HL-60 (cell line): ENCODE results near the gene ZC3H7A.

Experiments
- DNase-seq, 2 experiments: peaks; one replicate each; pipeline ENCODE4 v3.0.0-alpha.2; 2010 to 2020; ENCODE audit warnings: low read depth in 1 of 2, low spot score in 1 of 2
- H3K27ac ChIP-seq: fragments of 250-450 bp; sonication (Bioruptor Pico); replicated peaks from 2 replicates; pipeline ENCODE4 v1.5.1; 2020; ENCODE audit warnings: mild to moderate bottlenecking, moderate library complexity
- H3K27me3 ChIP-seq: fragments of 250-450 bp; sonication (Bioruptor Pico); 2 replicates; pipeline ENCODE4 v1.5.1; 2021; ENCODE audit warnings: mild to moderate bottlenecking, moderate library complexity; ENCODE audit not compliant: insufficient read depth, poor library complexity, severe bottlenecking
- H3K4me3 ChIP-seq: replicated peaks from 2 replicates; pipeline ENCODE4 v1.5.1; 2011; ENCODE audit warnings: mild to moderate bottlenecking, control low read depth, low read length; ENCODE audit not compliant: insufficient read depth
- GABPA ChIP-seq: IDR thresholded peaks from 2 replicates; pipeline ENCODE4 v1.6.1; 2012; ENCODE audit warnings: low read depth
- POLR2AphosphoS5 ChIP-seq: IDR thresholded peaks from 2 replicates; pipeline ENCODE4 v1.6.1; 2012; ENCODE audit warnings: low read depth
- SPI1 ChIP-seq: IDR thresholded peaks from 2 replicates; pipeline ENCODE4 v1.6.1; 2012; ENCODE audit warnings: low read depth, mild to moderate bottlenecking, borderline replicate concordance
- TF ChIP-seq, protein P1 (sequence below): IDR thresholded peaks from 2 replicates; pipeline ENCODE4 v1.6.1; 2012; ENCODE audit warnings: low read depth; ENCODE audit not compliant: insufficient replicate concordance
- TF ChIP-seq, protein P2 (sequence below): IDR thresholded peaks from one replicate; pipeline ENCODE4 v1.5.1; 2011; ENCODE audit warnings: low read length, control low read depth, inconsistent platforms; ENCODE audit not compliant: insufficient read depth

ZC3H7A gene

DNA sequence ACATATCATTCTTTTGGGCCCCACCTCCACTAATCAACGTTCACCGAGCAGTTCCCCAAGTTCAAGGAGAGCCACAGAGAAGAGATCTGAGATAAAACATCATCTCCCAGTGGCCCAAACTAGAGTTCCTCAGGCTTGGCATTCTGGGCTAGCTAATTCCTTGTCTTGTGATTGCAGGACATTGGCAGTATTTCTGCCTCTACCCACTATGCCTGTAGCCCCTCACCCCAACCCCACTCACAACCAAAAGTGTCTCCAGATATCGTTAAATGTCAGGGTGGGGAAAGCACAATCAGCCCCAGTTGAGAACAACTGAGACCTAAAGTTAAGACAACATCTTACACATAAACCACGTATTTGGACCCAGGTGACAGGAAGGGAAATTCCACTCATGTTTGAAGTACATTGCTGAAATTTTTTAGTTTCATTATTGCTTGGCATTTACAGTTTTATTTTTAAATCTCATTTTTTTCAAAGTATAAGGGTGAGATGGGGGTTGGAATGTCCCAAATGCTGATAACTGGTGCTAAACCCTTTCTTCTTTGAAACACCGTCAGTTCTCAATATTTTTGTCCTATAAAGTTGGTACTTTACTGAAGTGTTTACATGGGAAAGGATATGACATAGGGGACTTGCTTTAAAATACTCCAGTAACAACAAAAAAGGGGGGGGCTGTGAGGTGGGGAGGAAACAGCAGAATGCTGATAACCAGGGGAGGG lies 13.6 kb downstream of the ZC3H7A start:
- no peak overlapping the region for H3K27ac ChIP-seq
- DNase-seq: no peak
- no peak overlapping the region for H3K4me3 ChIP-seq
- no peak for TF ChIP-seq POLR2AphosphoS5
- TF ChIP-seq, protein P1, sequence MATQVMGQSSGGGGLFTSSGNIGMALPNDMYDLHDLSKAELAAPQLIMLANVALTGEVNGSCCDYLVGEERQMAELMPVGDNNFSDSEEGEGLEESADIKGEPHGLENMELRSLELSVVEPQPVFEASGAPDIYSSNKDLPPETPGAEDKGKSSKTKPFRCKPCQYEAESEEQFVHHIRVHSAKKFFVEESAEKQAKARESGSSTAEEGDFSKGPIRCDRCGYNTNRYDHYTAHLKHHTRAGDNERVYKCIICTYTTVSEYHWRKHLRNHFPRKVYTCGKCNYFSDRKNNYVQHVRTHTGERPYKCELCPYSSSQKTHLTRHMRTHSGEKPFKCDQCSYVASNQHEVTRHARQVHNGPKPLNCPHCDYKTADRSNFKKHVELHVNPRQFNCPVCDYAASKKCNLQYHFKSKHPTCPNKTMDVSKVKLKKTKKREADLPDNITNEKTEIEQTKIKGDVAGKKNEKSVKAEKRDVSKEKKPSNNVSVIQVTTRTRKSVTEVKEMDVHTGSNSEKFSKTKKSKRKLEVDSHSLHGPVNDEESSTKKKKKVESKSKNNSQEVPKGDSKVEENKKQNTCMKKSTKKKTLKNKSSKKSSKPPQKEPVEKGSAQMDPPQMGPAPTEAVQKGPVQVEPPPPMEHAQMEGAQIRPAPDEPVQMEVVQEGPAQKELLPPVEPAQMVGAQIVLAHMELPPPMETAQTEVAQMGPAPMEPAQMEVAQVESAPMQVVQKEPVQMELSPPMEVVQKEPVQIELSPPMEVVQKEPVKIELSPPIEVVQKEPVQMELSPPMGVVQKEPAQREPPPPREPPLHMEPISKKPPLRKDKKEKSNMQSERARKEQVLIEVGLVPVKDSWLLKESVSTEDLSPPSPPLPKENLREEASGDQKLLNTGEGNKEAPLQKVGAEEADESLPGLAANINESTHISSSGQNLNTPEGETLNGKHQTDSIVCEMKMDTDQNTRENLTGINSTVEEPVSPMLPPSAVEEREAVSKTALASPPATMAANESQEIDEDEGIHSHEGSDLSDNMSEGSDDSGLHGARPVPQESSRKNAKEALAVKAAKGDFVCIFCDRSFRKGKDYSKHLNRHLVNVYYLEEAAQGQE: no peak
- TF ChIP-seq GABPA: no peak
- TF ChIP-seq SPI1: no peak
- TF ChIP-seq, protein P2, sequence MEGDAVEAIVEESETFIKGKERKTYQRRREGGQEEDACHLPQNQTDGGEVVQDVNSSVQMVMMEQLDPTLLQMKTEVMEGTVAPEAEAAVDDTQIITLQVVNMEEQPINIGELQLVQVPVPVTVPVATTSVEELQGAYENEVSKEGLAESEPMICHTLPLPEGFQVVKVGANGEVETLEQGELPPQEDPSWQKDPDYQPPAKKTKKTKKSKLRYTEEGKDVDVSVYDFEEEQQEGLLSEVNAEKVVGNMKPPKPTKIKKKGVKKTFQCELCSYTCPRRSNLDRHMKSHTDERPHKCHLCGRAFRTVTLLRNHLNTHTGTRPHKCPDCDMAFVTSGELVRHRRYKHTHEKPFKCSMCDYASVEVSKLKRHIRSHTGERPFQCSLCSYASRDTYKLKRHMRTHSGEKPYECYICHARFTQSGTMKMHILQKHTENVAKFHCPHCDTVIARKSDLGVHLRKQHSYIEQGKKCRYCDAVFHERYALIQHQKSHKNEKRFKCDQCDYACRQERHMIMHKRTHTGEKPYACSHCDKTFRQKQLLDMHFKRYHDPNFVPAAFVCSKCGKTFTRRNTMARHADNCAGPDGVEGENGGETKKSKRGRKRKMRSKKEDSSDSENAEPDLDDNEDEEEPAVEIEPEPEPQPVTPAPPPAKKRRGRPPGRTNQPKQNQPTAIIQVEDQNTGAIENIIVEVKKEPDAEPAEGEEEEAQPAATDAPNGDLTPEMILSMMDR: no peak
- H3K27me3 ChIP-seq: no peaks in the 10 kb centered on the region

GRCh38 chr16:11781773-11782172 lies 15.3 kb downstream of the ZC3H7A start:
- no peak overlapping the region for H3K4me3 ChIP-seq
- no peak for DNase-seq
- TF ChIP-seq GABPA: no peak
- TF ChIP-seq, protein P1: no peak
- TF ChIP-seq, protein P2: no peak
- TF ChIP-seq POLR2AphosphoS5: no peak
- TF ChIP-seq SPI1: no peak
- H3K27ac ChIP-seq: no peak overlapping the region
- H3K27me3 ChIP-seq: no peaks in the 10 kb centered on the region

DNA sequence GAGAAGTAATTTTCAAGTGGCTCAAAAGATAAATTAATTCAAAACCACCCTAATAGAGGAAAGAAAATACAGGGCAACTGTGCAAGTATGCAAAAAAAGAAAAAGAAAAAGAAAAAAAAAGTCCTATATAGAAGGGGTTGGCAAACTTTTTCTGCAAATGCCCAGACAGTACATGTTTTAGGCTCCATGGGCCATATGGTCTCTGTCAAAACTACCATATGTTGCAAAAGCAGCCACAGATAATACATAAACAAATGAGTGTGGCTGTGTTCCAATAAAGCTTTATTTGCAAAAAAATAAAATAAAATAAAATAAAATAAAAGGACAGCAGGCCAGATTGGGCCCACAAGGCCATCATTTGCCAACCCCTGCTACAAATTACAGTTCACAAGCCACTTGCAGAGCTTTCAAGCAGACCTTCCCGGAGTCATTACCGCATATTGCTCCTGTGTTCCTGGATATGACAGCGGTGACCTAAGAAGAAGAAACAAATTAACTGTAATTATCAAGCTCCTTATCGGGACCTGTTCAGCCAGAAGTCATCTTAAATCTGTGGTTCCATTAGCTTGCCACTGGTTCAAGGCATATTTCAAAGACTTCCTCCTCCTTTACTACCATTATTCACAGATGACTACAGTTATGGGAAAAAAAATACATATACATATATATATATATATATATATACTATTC lies 15.9 kb downstream of the ZC3H7A start:
- TF ChIP-seq, protein P2: no peak
- TF ChIP-seq GABPA (no peak), SPI1 (no peak), POLR2AphosphoS5 (no peak)
- TF ChIP-seq, protein P1: no peak
- Histone ChIP-seq H3K27me3 (no peaks in the 10 kb centered on the region), H3K4me3 (no peak overlapping the region), H3K27ac (no peak overlapping the region)
- no peak for DNase-seq
